Bronchial epithelial cell (primary cell): ENCODE measurements around the gene ITFG1. TPM values are rescaled to one million over a fixed set of nuclear protein-coding genes. Genes with fewer than 3 reads are reported as not detected.

Experiments used
- DNase-seq: peaks from one replicate; pipeline ENCODE4 v3.0.0-alpha.2; 2010; ENCODE audit warnings: low read depth
- FAIRE-seq: peaks from 2 replicates; lab custom pipeline; 2011; peaks lifted over from hg19 to GRCh38; lab: Jason Lieb, UNC
- H3K27me3 ChIP-seq: 2 replicates; pipeline ENCODE4 v1.5.1; 2011; ENCODE audit warnings: low read length; ENCODE audit not compliant: control insufficient read depth, insufficient read depth
- H3K36me3 ChIP-seq: 2 replicates; pipeline ENCODE4 v1.5.1; 2011; ENCODE audit warnings: low read length; ENCODE audit not compliant: control insufficient read depth, insufficient read depth
- H3K4me3 ChIP-seq: 2 replicates; pipeline ENCODE4 v1.5.1; 2011; ENCODE audit warnings: mild to moderate bottlenecking, low read depth, low read length, control low read depth
- CTCF ChIP-seq: IDR thresholded peaks from 2 replicates; pipeline ENCODE4 v1.5.1; 2011; ENCODE audit warnings: mild to moderate bottlenecking, moderate library complexity, low read length, control low read depth, inconsistent platforms; ENCODE audit not compliant: insufficient read depth, severe bottlenecking
- total RNA-seq: library from RNA; depleted of rRNA; stranded (reverse); fragments of >200 nt; gene quantifications from 2 replicates; pipeline ENCODE4 v1.2.1, GENCODE V29; 2014

Gene ITFG1
- total RNA-seq, 1 donor from 2014 or later: 47.4 TPM

- FAIRE-seq: no peak
- H3K36me3 ChIP-seq: peaks cover 1% of the 10 kb centered on the region
- H3K27me3 ChIP-seq: no peaks in the 10 kb centered on the region
- DNase-seq: no peak
- no peak overlapping the region for H3K4me3 ChIP-seq
- TF ChIP-seq CTCF: no peak
Observed at GRCh38 chr16:47110939-47111338, 349.9 kb downstream of the ITFG1 start.

- no peak overlapping the region for H3K4me3 ChIP-seq
- H3K36me3 ChIP-seq: peaks cover 1% of the 10 kb centered on the region
- no peak for TF ChIP-seq CTCF
- DNase-seq: no peak
- no peaks in the 10 kb centered on the region for H3K27me3 ChIP-seq
- FAIRE-seq: no peak
Observed at GRCh38 chr16:47109361-47109760, 351.5 kb downstream of the ITFG1 start.

Other genes with a start within 250 kb of the ITFG1 start
- gene PHKB, start 268 bp upstream of the ITFG1 start, total RNA-seq: 44.5 and 68.5 TPM in 2 replicates